ENCODE data around the gene SPTBN1.

Gene SPTBN1

DNA sequence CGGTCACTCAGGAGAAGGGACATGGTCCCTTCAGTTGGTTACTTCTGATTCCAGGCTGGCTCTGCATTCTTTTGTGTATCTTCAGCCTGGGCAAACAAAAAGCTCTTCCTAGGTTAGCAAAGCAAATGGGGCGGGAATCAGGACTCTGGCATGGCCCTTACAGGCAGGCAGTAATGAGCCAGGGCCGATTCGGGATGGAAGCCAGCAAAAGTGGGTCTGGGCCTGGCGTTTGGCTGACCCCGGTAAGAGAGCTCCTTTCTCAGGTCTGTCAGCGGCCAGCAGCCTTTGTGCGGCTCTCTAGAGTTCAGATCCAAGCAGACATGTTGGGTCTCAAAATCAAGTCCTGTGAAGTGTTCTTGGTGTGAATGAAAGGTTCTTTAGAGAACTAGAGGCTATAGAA, 185.9 kb downstream of the SPTBN1 start:
- H3K27ac ChIP-seq (ENCODE audit: low read depth, low read length) = no peak overlapping the region
- H3K9me3 ChIP-seq (ENCODE audit: control insufficient read depth in 1 of 2, low read length in 2 of 2) = no peaks in the 10 kb centered on the region
- no peak overlapping the region for H3K9ac ChIP-seq (ENCODE audit: low read depth in 1 of 2, low read length in 2 of 2)
- no peak overlapping the region for H3K4me3 ChIP-seq (ENCODE audit: low read depth in 1 of 2, low read length in 2 of 2)
- H3K27me3 ChIP-seq (ENCODE audit: control insufficient read depth in 1 of 2, insufficient read depth in 2 of 2, low read length in 2 of 2) = no peaks in the 10 kb centered on the region
- peaks cover 64 to 92% of the 10 kb centered on the region in 2 donors for H3K36me3 ChIP-seq (ENCODE audit: control insufficient read depth in 1 of 2, insufficient read depth in 2 of 2, low read length in 2 of 2)
- no peaks in the 10 kb centered on the region for H3K4me1 ChIP-seq (ENCODE audit: control insufficient read depth in 1 of 2, insufficient read depth in 2 of 2, low read length in 2 of 2)

DNA sequence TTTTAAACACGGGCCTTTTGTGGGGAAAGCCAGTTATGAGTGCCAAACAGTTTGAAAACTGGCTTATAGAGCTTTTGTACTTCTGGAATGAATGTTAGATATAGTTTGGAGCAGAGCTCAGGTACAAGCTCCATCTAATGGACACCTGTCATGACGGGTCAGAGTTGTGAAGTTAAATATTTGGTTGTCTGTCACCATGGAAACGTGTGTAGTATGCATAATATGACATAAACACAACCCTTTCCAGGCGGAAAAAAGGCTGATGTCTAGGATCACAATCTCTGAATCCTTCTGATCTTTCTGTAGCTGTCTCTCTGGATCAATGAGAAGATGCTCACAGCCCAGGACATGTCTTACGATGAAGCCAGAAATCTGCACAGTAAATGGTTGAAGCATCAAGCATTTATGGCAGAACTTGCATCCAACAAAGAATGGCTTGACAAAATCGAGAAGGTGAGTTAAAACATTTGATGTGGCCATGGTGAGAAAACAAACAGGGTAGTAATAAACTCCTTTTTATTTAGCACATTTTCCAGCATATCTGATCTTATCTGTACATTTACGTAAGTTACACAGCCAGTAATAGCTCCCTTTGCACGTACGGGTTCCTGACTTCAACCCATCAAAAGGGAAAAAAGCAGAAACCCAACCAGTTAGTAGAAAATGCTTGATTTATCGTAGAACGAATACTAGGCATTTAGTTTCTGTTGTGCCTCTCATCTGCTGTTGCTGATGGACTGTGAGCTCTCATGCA, 186.7 kb downstream of the SPTBN1 start:
- Histone ChIP-seq H3K27ac (ENCODE audit: low read depth, low read length) (no peak overlapping the region), H3K36me3 (ENCODE audit: control insufficient read depth in 1 of 2, insufficient read depth in 2 of 2, low read length in 2 of 2) (peaks cover 72 to 93% of the 10 kb centered on the region in 2 donors)

DNA sequence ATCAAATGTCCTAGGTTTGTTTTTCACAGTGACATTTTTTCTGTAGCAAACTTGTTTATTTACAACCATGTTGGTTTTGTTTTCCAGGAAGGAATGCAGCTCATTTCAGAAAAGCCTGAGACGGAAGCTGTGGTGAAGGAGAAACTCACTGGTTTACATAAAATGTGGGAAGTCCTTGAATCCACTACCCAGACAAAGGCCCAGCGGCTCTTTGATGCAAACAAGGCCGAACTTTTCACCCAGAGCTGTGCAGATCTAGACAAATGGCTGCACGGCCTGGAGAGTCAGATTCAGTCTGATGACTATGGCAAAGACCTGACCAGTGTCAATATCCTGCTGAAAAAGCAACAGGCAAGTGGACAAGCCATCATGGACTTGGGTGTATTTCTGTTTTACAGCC, 188.1 kb downstream of the SPTBN1 start:
- no peaks in the 10 kb centered on the region for H3K9me3 ChIP-seq (ENCODE audit: control insufficient read depth in 1 of 2, low read length in 2 of 2)
- no peak overlapping the region for H3K27ac ChIP-seq (ENCODE audit: low read depth, low read length)
- H3K9ac ChIP-seq (ENCODE audit: low read depth in 1 of 2, low read length in 2 of 2) = no peak overlapping the region
- H3K4me3 ChIP-seq (ENCODE audit: low read depth in 1 of 2, low read length in 2 of 2) = no peak overlapping the region
- H3K36me3 ChIP-seq (ENCODE audit: control insufficient read depth in 1 of 2, insufficient read depth in 2 of 2, low read length in 2 of 2) = peaks cover 73 to 93% of the 10 kb centered on the region in 2 donors
- no peaks in the 10 kb centered on the region for H3K27me3 ChIP-seq (ENCODE audit: control insufficient read depth in 1 of 2, insufficient read depth in 2 of 2, low read length in 2 of 2)
- H3K4me1 ChIP-seq (ENCODE audit: control insufficient read depth in 1 of 2, insufficient read depth in 2 of 2, low read length in 2 of 2) = no peaks in the 10 kb centered on the region

More for the DNA sequence above, 186.7 kb downstream of the SPTBN1 start:
- Histone ChIP-seq H3K4me3 (ENCODE audit: low read depth in 1 of 2, low read length in 2 of 2) (no peak overlapping the region), H3K9ac (ENCODE audit: low read depth in 1 of 2, low read length in 2 of 2) (no peak overlapping the region), H3K27me3 (ENCODE audit: control insufficient read depth in 1 of 2, insufficient read depth in 2 of 2, low read length in 2 of 2) (no peaks in the 10 kb centered on the region), H3K4me1 (ENCODE audit: control insufficient read depth in 1 of 2, insufficient read depth in 2 of 2, low read length in 2 of 2) (no peaks in the 10 kb centered on the region), H3K9me3 (ENCODE audit: control insufficient read depth in 1 of 2, low read length in 2 of 2) (no peaks in the 10 kb centered on the region)

DNA sequence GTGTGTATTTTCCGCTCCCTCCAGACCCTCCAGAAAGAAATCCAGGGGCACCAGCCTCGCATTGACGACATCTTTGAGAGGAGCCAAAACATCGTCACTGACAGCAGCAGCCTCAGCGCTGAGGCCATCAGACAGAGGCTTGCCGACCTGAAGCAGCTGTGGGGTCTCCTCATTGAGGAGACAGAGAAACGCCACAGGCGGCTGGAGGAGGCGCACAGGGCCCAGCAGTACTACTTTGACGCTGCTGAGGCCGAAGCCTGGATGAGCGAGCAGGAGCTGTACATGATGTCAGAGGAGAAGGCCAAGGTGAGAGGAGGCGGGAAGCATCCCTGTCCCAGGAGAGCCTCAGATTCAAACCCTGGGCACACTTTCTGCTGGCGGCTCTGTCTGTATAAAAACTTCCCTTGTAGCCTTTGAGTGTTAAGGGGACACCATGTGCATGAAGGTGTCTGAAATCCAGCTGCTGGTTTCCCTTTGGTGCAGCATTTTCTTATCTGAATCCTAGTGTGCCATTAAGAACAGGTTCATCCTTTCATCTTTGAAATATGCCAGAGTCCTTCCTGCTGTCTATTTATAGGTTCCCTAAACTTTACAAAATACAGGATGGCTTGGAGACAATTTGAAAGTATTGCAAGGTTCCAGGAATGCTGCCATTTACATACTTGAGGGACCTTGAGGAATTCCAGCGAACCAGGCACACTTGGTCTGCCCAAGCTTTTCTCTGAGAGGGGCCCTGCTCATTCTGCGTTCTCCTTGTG, 190.2 kb downstream of the SPTBN1 start:
- H3K9me3 ChIP-seq (ENCODE audit: control insufficient read depth in 1 of 2, low read length in 2 of 2) = no peaks in the 10 kb centered on the region
- no peak overlapping the region for H3K4me3 ChIP-seq (ENCODE audit: low read depth in 1 of 2, low read length in 2 of 2)
- no peaks in the 10 kb centered on the region for H3K27me3 ChIP-seq (ENCODE audit: control insufficient read depth in 1 of 2, insufficient read depth in 2 of 2, low read length in 2 of 2)
- H3K9ac ChIP-seq (ENCODE audit: low read depth in 1 of 2, low read length in 2 of 2) = no peak overlapping the region
- peaks cover 81 to 95% of the 10 kb centered on the region in 2 donors for H3K36me3 ChIP-seq (ENCODE audit: control insufficient read depth in 1 of 2, insufficient read depth in 2 of 2, low read length in 2 of 2)
- H3K27ac ChIP-seq (ENCODE audit: low read depth, low read length) = no peak overlapping the region
- H3K4me1 ChIP-seq (ENCODE audit: control insufficient read depth in 1 of 2, insufficient read depth in 2 of 2, low read length in 2 of 2) = no peaks in the 10 kb centered on the region

DNA sequence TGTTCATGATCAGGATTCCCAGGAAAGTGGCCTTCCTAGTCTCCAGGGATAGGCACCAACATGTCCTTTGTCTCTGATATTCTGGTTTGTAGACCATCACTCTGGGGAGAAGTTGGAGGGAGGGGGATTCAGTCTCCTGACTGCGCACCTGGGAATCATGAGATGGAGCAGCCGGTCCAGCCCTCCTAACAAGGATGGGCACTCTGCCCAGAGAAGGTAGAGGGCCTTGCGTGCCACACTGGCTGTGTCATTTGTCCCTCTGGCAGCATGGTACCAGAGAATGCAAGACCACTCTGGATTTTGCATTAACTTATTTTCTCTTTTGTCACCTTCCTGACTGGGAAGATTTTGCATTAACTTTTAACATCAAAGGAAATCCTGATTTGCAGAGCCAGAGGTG, 192.1 kb downstream of the SPTBN1 start:
- Histone ChIP-seq H3K27ac (ENCODE audit: low read depth, low read length) (no peak overlapping the region), H3K36me3 (ENCODE audit: control insufficient read depth in 1 of 2, insufficient read depth in 2 of 2, low read length in 2 of 2) (peaks cover 88 to 100% of the 10 kb centered on the region in 2 donors), H3K9ac (ENCODE audit: low read depth in 1 of 2, low read length in 2 of 2) (no peak overlapping the region), H3K4me3 (ENCODE audit: low read depth in 1 of 2, low read length in 2 of 2) (no peak overlapping the region), H3K9me3 (ENCODE audit: control insufficient read depth in 1 of 2, low read length in 2 of 2) (no peaks in the 10 kb centered on the region), H3K27me3 (ENCODE audit: control insufficient read depth in 1 of 2, insufficient read depth in 2 of 2, low read length in 2 of 2) (no peaks in the 10 kb centered on the region), H3K4me1 (ENCODE audit: control insufficient read depth in 1 of 2, insufficient read depth in 2 of 2, low read length in 2 of 2) (no peaks in the 10 kb centered on the region)

DNA sequence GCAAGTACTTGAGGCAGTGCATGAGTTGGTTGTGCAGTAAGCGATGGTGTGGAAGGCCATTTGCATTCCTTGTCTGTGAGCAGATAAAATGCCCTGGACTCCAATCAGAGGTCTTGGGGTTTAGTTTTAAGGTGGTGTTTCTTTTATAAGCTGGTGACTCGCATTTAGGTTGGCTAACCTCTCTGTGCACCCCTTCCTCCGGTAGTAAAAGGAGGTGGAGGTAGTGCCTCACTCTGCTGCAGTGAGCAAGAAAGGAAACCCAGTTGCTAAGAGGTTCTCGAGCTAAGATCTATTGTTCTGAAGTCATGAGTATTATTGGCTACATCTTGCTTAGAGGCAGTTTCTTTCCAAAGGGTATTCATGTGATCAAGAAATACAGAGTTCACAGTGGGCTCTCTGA, 193.1 kb downstream of the SPTBN1 start:
- no peak overlapping the region for H3K4me3 ChIP-seq (ENCODE audit: low read depth in 1 of 2, low read length in 2 of 2)
- H3K36me3 ChIP-seq (ENCODE audit: control insufficient read depth in 1 of 2, insufficient read depth in 2 of 2, low read length in 2 of 2) = peaks cover 95 to 100% of the 10 kb centered on the region in 2 donors
- no peaks in the 10 kb centered on the region for H3K4me1 ChIP-seq (ENCODE audit: control insufficient read depth in 1 of 2, insufficient read depth in 2 of 2, low read length in 2 of 2)
- no peak overlapping the region for H3K9ac ChIP-seq (ENCODE audit: low read depth in 1 of 2, low read length in 2 of 2)
- no peak overlapping the region for H3K27ac ChIP-seq (ENCODE audit: low read depth, low read length)
- no peaks in the 10 kb centered on the region for H3K27me3 ChIP-seq (ENCODE audit: control insufficient read depth in 1 of 2, insufficient read depth in 2 of 2, low read length in 2 of 2)
- H3K9me3 ChIP-seq (ENCODE audit: control insufficient read depth in 1 of 2, low read length in 2 of 2) = no peaks in the 10 kb centered on the region

DNA sequence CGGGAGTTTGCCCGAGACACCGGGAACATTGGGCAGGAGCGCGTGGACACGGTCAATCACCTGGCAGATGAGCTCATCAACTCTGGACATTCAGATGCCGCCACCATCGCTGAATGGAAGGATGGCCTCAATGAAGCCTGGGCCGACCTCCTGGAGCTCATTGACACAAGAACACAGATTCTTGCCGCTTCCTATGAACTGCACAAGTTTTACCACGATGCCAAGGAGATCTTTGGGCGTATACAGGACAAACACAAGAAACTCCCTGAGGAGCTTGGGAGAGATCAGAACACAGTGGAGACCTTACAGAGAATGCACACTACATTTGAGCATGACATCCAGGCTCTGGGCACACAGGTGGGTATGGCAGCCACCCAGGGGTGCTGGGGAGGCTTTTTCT, 193.5 kb downstream of the SPTBN1 start:
- Histone ChIP-seq H3K4me1 (ENCODE audit: control insufficient read depth in 1 of 2, insufficient read depth in 2 of 2, low read length in 2 of 2) (no peaks in the 10 kb centered on the region), H3K4me3 (ENCODE audit: low read depth in 1 of 2, low read length in 2 of 2) (no peak overlapping the region), H3K27ac (ENCODE audit: low read depth, low read length) (no peak overlapping the region), H3K9me3 (ENCODE audit: control insufficient read depth in 1 of 2, low read length in 2 of 2) (no peaks in the 10 kb centered on the region), H3K27me3 (ENCODE audit: control insufficient read depth in 1 of 2, insufficient read depth in 2 of 2, low read length in 2 of 2) (no peaks in the 10 kb centered on the region), H3K9ac (ENCODE audit: low read depth in 1 of 2, low read length in 2 of 2) (no peak overlapping the region), H3K36me3 (ENCODE audit: control insufficient read depth in 1 of 2, insufficient read depth in 2 of 2, low read length in 2 of 2) (peaks cover 91 to 100% of the 10 kb centered on the region in 2 donors)

DNA sequence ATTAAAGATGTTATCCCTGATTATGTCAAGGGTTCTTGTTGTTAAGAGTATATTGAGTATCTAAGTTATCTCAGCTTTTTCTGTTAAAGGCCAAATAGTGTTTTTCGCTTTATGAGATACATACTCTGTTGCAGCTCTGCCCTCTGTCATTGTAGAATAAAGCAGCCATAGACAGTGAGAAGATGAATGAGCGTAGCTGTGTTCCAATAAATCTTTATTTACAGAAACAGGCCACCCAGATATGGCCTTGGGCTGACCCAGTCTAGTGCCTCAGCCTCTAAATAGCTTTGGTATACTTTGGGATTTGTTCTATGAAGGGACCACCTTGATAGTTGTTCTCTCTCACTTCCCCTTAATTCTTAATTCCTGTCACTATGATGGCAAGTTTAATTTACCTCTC, 194.5 kb downstream of the SPTBN1 start:
- no peaks in the 10 kb centered on the region for H3K9me3 ChIP-seq (ENCODE audit: control insufficient read depth in 1 of 2, low read length in 2 of 2)
- H3K36me3 ChIP-seq (ENCODE audit: control insufficient read depth in 1 of 2, insufficient read depth in 2 of 2, low read length in 2 of 2) = peaks cover 89 to 100% of the 10 kb centered on the region in 2 donors
- H3K27me3 ChIP-seq (ENCODE audit: control insufficient read depth in 1 of 2, insufficient read depth in 2 of 2, low read length in 2 of 2) = no peaks in the 10 kb centered on the region
- H3K4me1 ChIP-seq (ENCODE audit: control insufficient read depth in 1 of 2, insufficient read depth in 2 of 2, low read length in 2 of 2) = no peaks in the 10 kb centered on the region
- no peak overlapping the region for H3K27ac ChIP-seq (ENCODE audit: low read depth, low read length)
- no peak overlapping the region for H3K9ac ChIP-seq (ENCODE audit: low read depth in 1 of 2, low read length in 2 of 2)
- no peak overlapping the region for H3K4me3 ChIP-seq (ENCODE audit: low read depth in 1 of 2, low read length in 2 of 2)

DNA sequence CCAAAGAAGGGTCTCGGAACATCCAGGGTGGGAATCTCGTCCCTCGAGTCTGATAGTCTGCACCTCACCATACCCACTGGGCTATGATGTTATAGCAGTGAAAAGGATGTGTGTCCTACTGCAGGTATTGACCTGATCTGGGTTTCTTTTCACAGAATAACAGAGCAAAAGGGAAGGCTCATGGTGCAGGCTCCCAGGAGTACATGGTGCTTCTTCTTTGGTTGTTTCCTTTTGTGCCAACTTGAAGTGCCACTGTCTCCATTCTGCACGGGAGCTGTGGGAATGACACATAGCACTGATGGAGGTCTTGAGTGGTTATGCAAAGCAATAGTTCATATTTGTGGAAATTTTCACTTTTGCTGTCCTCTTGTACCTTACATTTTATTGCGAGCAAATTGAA, 195.2 kb downstream of the SPTBN1 start:
- Histone ChIP-seq H3K9ac (ENCODE audit: low read depth in 1 of 2, low read length in 2 of 2) (no peak overlapping the region), H3K27me3 (ENCODE audit: control insufficient read depth in 1 of 2, insufficient read depth in 2 of 2, low read length in 2 of 2) (no peaks in the 10 kb centered on the region), H3K4me3 (ENCODE audit: low read depth in 1 of 2, low read length in 2 of 2) (no peak overlapping the region), H3K9me3 (ENCODE audit: control insufficient read depth in 1 of 2, low read length in 2 of 2) (no peaks in the 10 kb centered on the region), H3K36me3 (ENCODE audit: control insufficient read depth in 1 of 2, insufficient read depth in 2 of 2, low read length in 2 of 2) (peaks cover 83 to 100% of the 10 kb centered on the region in 2 donors), H3K4me1 (ENCODE audit: control insufficient read depth in 1 of 2, insufficient read depth in 2 of 2, low read length in 2 of 2) (no peaks in the 10 kb centered on the region), H3K27ac (ENCODE audit: low read depth, low read length) (no peak overlapping the region)

DNA sequence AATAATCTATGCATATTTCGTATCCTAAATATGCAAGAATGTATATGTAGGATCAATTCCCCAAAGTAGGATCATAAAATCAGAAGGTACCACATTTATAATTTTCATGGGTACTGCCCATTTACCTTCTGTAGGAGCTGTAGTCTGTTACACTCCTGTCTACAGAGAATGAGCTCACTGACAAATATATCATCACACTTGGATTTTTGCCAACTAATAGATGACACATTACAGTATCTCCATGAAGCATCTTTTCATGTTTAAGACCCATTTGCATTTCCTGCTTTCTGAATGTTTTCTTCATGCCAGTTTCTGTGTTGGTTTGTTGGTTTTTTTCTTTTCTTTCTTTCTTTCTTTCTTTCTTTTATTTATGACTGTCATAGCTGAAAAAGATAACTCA, 196.4 kb downstream of the SPTBN1 start:
- no peak overlapping the region for H3K9ac ChIP-seq (ENCODE audit: low read depth in 1 of 2, low read length in 2 of 2)
- H3K9me3 ChIP-seq (ENCODE audit: control insufficient read depth in 1 of 2, low read length in 2 of 2) = no peaks in the 10 kb centered on the region
- H3K4me3 ChIP-seq (ENCODE audit: low read depth in 1 of 2, low read length in 2 of 2) = no peak overlapping the region
- no peaks in the 10 kb centered on the region for H3K4me1 ChIP-seq (ENCODE audit: control insufficient read depth in 1 of 2, insufficient read depth in 2 of 2, low read length in 2 of 2)
- H3K27ac ChIP-seq (ENCODE audit: low read depth, low read length) = no peak overlapping the region
- no peaks in the 10 kb centered on the region for H3K27me3 ChIP-seq (ENCODE audit: control insufficient read depth in 1 of 2, insufficient read depth in 2 of 2, low read length in 2 of 2)
- peaks cover 81 to 98% of the 10 kb centered on the region in 2 donors for H3K36me3 ChIP-seq (ENCODE audit: control insufficient read depth in 1 of 2, insufficient read depth in 2 of 2, low read length in 2 of 2)

Data from duodenal mucosa (tissue), 2 donors.